ENCODE measurements around the gene RPS27.

The RPS27 gene

GRCh38 chr1:153945131-153945794 is 45.3 kb upstream of the RPS27 start:
- TF ChIP-seq CTCF (IDR thresholded peaks at IDR 0.05; ENCODE audit: borderline replicate concordance, control extremely low read depth, extremely low read depth, insufficient read depth, missing control alignments), result no peak
- DNase-seq (ENCODE audit: low spot score), result peak; percentile 82
- in situ Hi-C loops (cut with MboI; ENCODE audit: low sequenced_read_pairs, unreplicated experiment), result no loop called here

DNA sequence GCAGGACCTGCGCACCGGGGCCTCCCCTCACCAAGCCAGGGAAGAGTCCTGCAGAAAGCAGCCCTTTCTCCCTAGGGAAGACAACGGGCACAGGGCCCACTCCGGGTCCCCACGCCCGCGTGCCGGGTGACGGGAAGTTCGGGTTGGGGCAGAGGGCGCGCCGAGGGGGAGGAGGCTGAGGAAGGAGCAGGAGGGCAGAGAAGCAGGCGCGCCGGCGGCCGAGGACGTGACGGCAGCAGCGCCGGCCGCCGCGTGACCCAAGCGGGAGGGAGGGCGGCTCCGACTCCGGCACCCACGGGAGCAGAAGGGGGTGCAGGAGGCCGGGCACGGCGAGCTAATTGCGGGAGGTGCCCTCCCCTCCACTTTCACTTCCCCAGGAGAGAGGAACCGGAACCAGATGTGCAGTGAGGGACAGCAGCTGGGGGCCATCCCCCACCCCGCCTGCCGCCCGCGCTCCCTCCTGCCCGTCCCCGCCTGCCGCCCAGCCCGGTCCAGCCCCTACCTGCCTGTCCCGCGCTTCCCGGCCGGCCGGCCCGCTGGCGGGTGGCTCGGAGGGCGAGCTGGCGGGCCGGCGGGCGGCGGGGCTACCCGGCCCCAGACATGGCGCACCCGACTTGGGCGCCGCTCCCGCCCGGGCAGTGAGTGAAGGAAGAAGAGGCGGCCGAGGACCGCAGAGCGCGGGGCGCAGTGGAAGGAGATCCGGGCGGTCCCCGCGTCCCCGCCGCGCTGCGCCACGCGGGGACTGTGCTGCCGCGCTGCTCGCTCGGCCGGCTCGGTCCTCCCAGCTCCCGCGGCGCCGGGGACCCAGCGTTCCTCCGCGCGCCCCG is 44.6 kb upstream of the RPS27 start:
- TF ChIP-seq CTCF (IDR thresholded peaks at IDR 0.05; ENCODE audit: borderline replicate concordance, control extremely low read depth, extremely low read depth, insufficient read depth, missing control alignments), result no peak
- peak; percentile 91 for DNase-seq (ENCODE audit: low spot score)
- in situ Hi-C loops (cut with MboI; ENCODE audit: low sequenced_read_pairs, unreplicated experiment), result no loop called here

- peak; percentile 95 for DNase-seq (ENCODE audit: low spot score)
- in situ Hi-C loops (cut with MboI; ENCODE audit: low sequenced_read_pairs, unreplicated experiment), result no loop called here
- peak; percentile 94 for TF ChIP-seq CTCF (IDR thresholded peaks at IDR 0.05; ENCODE audit: borderline replicate concordance, control extremely low read depth, extremely low read depth, insufficient read depth, missing control alignments)
These were observed 43.8 kb upstream of the RPS27 start, which contains the start of gene DENND4B for GRCh38 chr1:153946622-153947241. DENND4B (minus strand) TSS chr1:153946718; CDS start chr1:153944374, 2,344 bp downstream.

DNA sequence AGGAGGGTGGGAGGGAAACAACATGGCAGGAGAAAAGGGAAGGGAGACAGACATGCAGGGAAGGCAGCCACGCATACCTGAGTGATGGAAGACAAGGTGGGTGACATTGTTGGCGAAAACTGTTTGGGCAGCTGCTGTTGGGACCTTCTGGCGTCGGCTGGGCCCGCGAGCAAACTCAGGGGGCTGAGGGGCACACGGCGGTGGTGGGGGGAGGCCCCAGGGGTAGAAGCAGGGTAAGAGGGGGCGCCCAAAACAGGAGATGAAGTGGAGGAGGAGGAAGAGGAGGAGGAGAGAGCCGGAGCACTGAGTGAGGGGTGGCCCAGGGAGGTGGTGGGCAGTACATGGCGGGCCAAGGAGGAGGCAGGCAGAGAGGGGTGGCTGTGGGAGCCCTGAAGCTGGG is 39.4 kb upstream of the RPS27 start:
- no peak for TF ChIP-seq CTCF (IDR thresholded peaks at IDR 0.05; ENCODE audit: borderline replicate concordance, control extremely low read depth, extremely low read depth, insufficient read depth, missing control alignments)
- DNase-seq (ENCODE audit: low spot score), result no peak
- in situ Hi-C loops (cut with MboI; ENCODE audit: low sequenced_read_pairs, unreplicated experiment), result no loop called here

GRCh38 chr1:153951801-153952200 is 38.8 kb upstream of the RPS27 start:
- no peak for DNase-seq (ENCODE audit: low spot score)
- in situ Hi-C loops (cut with MboI; ENCODE audit: low sequenced_read_pairs, unreplicated experiment), result no loop called here
- TF ChIP-seq CTCF (IDR thresholded peaks at IDR 0.05; ENCODE audit: borderline replicate concordance, control extremely low read depth, extremely low read depth, insufficient read depth, missing control alignments), result no peak

DNA sequence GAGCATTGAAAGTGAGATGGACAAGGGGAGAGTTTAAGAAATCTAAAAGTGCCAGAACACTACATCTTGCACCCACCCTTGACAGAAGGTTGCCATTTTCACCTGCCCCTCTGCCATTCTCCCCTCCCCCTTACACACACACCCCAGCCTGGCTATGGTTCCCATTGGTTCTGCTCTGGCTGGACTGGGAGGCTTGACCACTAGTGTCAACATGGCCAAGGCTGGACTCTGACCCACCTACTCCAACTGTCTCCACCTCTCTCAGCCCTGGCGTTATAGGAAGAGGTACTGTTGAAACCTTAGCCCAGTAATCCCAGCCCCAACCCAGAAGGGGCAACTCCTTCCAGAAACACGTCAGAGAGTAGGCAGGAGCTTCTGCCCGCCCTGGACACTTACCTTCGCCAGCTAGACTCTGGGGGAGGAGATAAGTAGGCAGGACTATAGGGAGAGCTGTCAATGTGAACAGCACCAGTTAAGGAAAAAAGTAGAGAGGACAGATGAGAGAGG is 36.6 kb upstream of the RPS27 start:
- in situ Hi-C loops (cut with MboI; ENCODE audit: low sequenced_read_pairs, unreplicated experiment), result no loop called here
- no peak for DNase-seq (ENCODE audit: low spot score)
- TF ChIP-seq CTCF (IDR thresholded peaks at IDR 0.05; ENCODE audit: borderline replicate concordance, control extremely low read depth, extremely low read depth, insufficient read depth, missing control alignments), result no peak

All from GM13976 (cell line).